Left ventricle myocardium inferior (tissue), 1 donor: ENCODE data around the gene FTSJ3. TPM values are rescaled to one million over a fixed set of nuclear protein-coding genes. Genes with fewer than 3 reads are reported as not detected.

ENCODE experiments used
- DNase-seq: peaks from one replicate; pipeline ENCODE4 v3.0.0-alpha.2; 2020
- H3K27ac ChIP-seq: fragments of 200-600 bp; replicated peaks from 2 replicates; pipeline ENCODE4 v1.8.0; 2021
- H3K27me3 ChIP-seq: fragments of 200-600 bp; 2 replicates; pipeline ENCODE4 v1.8.0; 2021; ENCODE audit warnings: low read depth
- H3K36me3 ChIP-seq: fragments of 200-600 bp; 2 replicates; pipeline ENCODE4 v1.8.0; 2021
- H3K4me1 ChIP-seq: fragments of 200-600 bp; 2 replicates; pipeline ENCODE4 v1.8.0; 2021
- H3K4me3 ChIP-seq: fragments of 200-600 bp; 2 replicates; pipeline ENCODE4 v1.8.0; 2021; ENCODE audit warnings: mild to moderate bottlenecking, moderate library complexity
- H3K9me3 ChIP-seq: fragments of 200-600 bp; replicated peaks from 2 replicates; pipeline ENCODE4 v1.8.0; 2021
- CTCF ChIP-seq: fragments of 200-600 bp; IDR thresholded peaks from 2 replicates; pipeline ENCODE4 v1.8.0; 2021; ENCODE audit warnings: antibody characterized with exemption, mild to moderate bottlenecking, borderline replicate concordance
- intact Hi-C: fragments of 100-400 bp; cut with micrococcal nuclease; formaldehyde crosslinking; loops from one replicate; pipeline ENCODE4 v1.11.0; 2022
- total RNA-seq: library from RNA; stranded (reverse); fragmentation: NEBNext Ultra II Directional; extraction: Animal tissue kit (Norgen Biotek cat#: 25700); gene quantifications from one replicate; pipeline ENCODE4 v1.2.1, GENCODE V29; 2021
- donor health status: DM: no; HTN: yes; CAD: no; lungs with severe emphysema.

Gene FTSJ3
- total RNA-seq, 1 donor from 2014 or later: 36.7 TPM

GRCh38 chr17:63783522-63783921, 43.9 kb downstream of the FTSJ3 start:
- DNase-seq: no peak
- no peak for TF ChIP-seq CTCF
- intact Hi-C loops: no loop called here
- no peaks in the 10 kb centered on the region for H3K9me3 ChIP-seq
- H3K27me3 ChIP-seq: no peaks in the 10 kb centered on the region
- peaks cover 40% of the 10 kb centered on the region for H3K4me1 ChIP-seq
- no peak overlapping the region for H3K4me3 ChIP-seq
- peaks cover 42% of the 10 kb centered on the region for H3K36me3 ChIP-seq
- H3K27ac ChIP-seq: no peak overlapping the region

GRCh38 chr17:63780928-63781327, 46.5 kb downstream of the FTSJ3 start:
- Histone ChIP-seq H3K4me1 (peaks cover 66% of the 10 kb centered on the region), H3K4me3 (no peak overlapping the region), H3K9me3 (no peaks in the 10 kb centered on the region), H3K36me3 (peaks cover 37% of the 10 kb centered on the region), H3K27me3 (no peaks in the 10 kb centered on the region), H3K27ac (no peak overlapping the region)
- TF ChIP-seq CTCF: no peak
- intact Hi-C loops: no loop called here
- no peak for DNase-seq

GRCh38 chr17:63780507-63780906, 47.0 kb downstream of the FTSJ3 start:
- Histone ChIP-seq H3K4me3 (no peak overlapping the region), H3K27me3 (no peaks in the 10 kb centered on the region), H3K9me3 (no peaks in the 10 kb centered on the region), H3K36me3 (peaks cover 37% of the 10 kb centered on the region), H3K27ac (no peak overlapping the region), H3K4me1 (peaks cover 71% of the 10 kb centered on the region)
- intact Hi-C loops: no loop called here
- no peak for TF ChIP-seq CTCF
- DNase-seq: no peak

DNA sequence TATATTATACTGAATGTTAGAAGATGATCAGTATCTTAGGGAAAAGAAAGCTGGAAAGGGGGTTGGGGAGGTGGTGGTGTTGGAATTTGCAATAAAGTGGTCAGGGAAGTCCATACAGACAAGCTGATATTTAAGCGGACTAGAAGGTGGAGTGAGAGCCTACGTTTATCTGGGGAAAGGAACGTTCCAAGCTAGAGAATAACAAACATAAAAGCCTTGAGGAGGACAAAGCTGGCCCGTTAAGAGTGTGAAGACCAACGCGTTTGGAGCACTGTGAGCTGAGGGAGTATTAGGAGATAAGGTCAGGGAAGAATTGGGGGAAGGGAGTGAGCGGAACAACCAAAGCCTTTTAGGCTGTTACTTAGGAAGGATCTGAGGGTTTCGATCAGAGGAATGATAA, 52.0 kb downstream of the FTSJ3 start:
- intact Hi-C loops: no loop called here
- peak overlapping the region; percentile 95 for H3K4me3 ChIP-seq
- no peak for TF ChIP-seq CTCF
- H3K27me3 ChIP-seq: no peaks in the 10 kb centered on the region
- H3K9me3 ChIP-seq: no peaks in the 10 kb centered on the region
- DNase-seq: no peak
- peak overlapping the region; percentile 99 for H3K27ac ChIP-seq
- H3K4me1 ChIP-seq: peaks cover 91% of the 10 kb centered on the region
- H3K36me3 ChIP-seq: peaks cover 29% of the 10 kb centered on the region

GRCh38 chr17:63774969-63775265, 52.5 kb downstream of the FTSJ3 start:
- DNase-seq: no peak
- Histone ChIP-seq H3K4me1 (peaks cover 91% of the 10 kb centered on the region), H3K36me3 (peaks cover 25% of the 10 kb centered on the region), H3K27ac (peak overlapping the region; percentile 99), H3K9me3 (no peaks in the 10 kb centered on the region), H3K27me3 (no peaks in the 10 kb centered on the region), H3K4me3 (peak overlapping the region; percentile 95)
- TF ChIP-seq CTCF: no peak
- intact Hi-C loops: no loop called here
